Measurements from ENCODE around the gene EYS.

DNA sequence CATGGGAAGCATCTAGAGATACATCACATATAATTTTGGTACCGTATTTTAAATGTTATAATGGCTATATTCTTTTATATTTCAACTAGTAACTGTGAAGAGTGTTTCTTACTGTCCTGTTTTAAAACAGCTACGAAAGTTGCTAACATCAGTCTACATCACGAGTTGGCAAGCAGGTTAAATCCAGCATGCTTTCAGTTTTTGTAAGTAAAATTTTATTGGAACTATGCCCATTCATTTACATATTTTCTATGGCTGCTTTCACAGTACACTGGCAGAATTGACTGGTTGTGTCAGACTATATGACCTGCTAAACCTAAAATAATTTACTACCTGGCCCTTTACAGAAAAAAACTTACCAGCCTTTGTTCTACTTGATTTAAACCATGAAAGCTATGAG lies 1593.3 kb downstream of the EYS start:
- no peak for TF ChIP-seq EZH2 (optimal IDR thresholded peaks at IDR 0.05; ENCODE audit: low read depth, low read length)
- TF ChIP-seq CTCF (IDR thresholded peaks at IDR 0.05; ENCODE audit: low read length): no peak

Data from MM.1S (cell line).